H1 (cell line): ENCODE data around the gene G6PC1. TPM values are rescaled to one million over a fixed set of nuclear protein-coding genes. Genes with fewer than 3 reads are reported as not detected.

Experiments
- CTCF ChIA-PET: fragments of 300-600 bp; sonication (Branson Sonifier 250); formaldehyde crosslinking; loops from one replicate; lab custom pipeline; 2021; ENCODE audit not compliant: partially characterized antibody; lab: Charles Lee
- POLR2A ChIA-PET: fragments of 300-600 bp; sonication (Branson Sonifier 250); formaldehyde crosslinking; loops from one replicate; lab custom pipeline; 2021; ENCODE audit warnings: inconsistent platforms; ENCODE audit not compliant: partially characterized antibody; lab: Charles Lee
- DNase-seq, 2 experiments: peaks; one replicate each; pipeline versions ENCODE4 v3.0.0 to v3.0.0-alpha.2; 2010 to 2022; ENCODE audit warnings: low spot score in 2 of 2, low read depth in 1 of 2, mixed read lengths in 1 of 2
- FAIRE-seq: peaks from 2 replicates; lab custom pipeline; 2011; peaks lifted over from hg19 to GRCh38; lab: Jason Lieb, UNC
- H2AFZ ChIP-seq: 2 replicates; pipeline ENCODE4 v1.8.1; 2012; ENCODE audit warnings: low read length, inconsistent platforms
- H2AK5ac ChIP-seq: 2 replicates; pipeline ENCODE4 v1.6.1; 2013; ENCODE audit warnings: low read depth, low read length
- H2BK120ac ChIP-seq: replicated peaks from 2 replicates; pipeline ENCODE3; 2013; ENCODE audit warnings: low read depth, low read length, inconsistent platforms
- H2BK12ac ChIP-seq: 2 replicates; pipeline ENCODE4 v1.6.1; 2013; ENCODE audit warnings: low read depth, low read length
- H2BK15ac ChIP-seq: 2 replicates; pipeline ENCODE4 v1.6.1; 2013; ENCODE audit warnings: low read length
- H2BK20ac ChIP-seq: 2 replicates; pipeline ENCODE4 v1.6.1; 2013; ENCODE audit warnings: low read length
- H2BK5ac ChIP-seq: 2 replicates; pipeline ENCODE4 v1.6.1; 2013; ENCODE audit warnings: low read depth, low read length
- H3K14ac ChIP-seq: 2 replicates; pipeline ENCODE4 v1.6.1; 2013; ENCODE audit warnings: inconsistent platforms; ENCODE audit not compliant: insufficient read length
- H3K18ac ChIP-seq: 2 replicates; pipeline ENCODE4 v1.6.1; 2013; ENCODE audit warnings: low read length; ENCODE audit errors: extremely low read depth
- H3K23ac ChIP-seq: 2 replicates; pipeline ENCODE4 v1.6.1; 2013; ENCODE audit warnings: inconsistent platforms; ENCODE audit not compliant: insufficient read length
- H3K23me2 ChIP-seq: 2 replicates; pipeline ENCODE4 v1.6.1; 2013; ENCODE audit warnings: low read depth, low read length
- H3K27ac ChIP-seq: 2 replicates; pipeline ENCODE4 v1.6.1; 2011; ENCODE audit warnings: low read depth, low read length, inconsistent platforms
- H3K27me3 ChIP-seq, 4 experiments: replicated peaks in 1 of 4; 1 replicate in 1 of 4; 2 replicates in 3 of 4; pipeline versions ENCODE4 v1.6.1 to v1.8.1; 2011 to 2013; ENCODE audit warnings: low read length in 3 of 4, mild to moderate bottlenecking in 3 of 4, inconsistent platforms in 2 of 4, mixed read lengths in 2 of 4, moderate library complexity in 1 of 4; ENCODE audit not compliant: control insufficient read depth in 3 of 4, insufficient read depth in 3 of 4; ENCODE audit errors: extremely low read depth in 1 of 4
- H3K36me3 ChIP-seq, 4 experiments: 2 replicates each; pipeline versions ENCODE4 v1.6.1 to v1.8.1; 2011 to 2013; ENCODE audit warnings: mild to moderate bottlenecking in 4 of 4, low read length in 3 of 4, moderate library complexity in 2 of 4, control low read depth in 1 of 4, inconsistent platforms in 1 of 4; ENCODE audit not compliant: insufficient read depth in 4 of 4, control insufficient read depth in 2 of 4
- H3K4ac ChIP-seq: replicated peaks from 2 replicates; pipeline ENCODE3; 2013; ENCODE audit warnings: low read length, low read depth, mixed read lengths, inconsistent platforms; ENCODE audit not compliant: insufficient read length
- H3K4me1 ChIP-seq, 4 experiments: replicated peaks in 1 of 4; 1 replicate in 1 of 4; 2 replicates in 3 of 4; pipeline versions ENCODE4 v1.6.1 to v1.8.1; 2011 to 2013; ENCODE audit warnings: low read length in 3 of 4, inconsistent platforms in 2 of 4, mixed read lengths in 1 of 4; ENCODE audit not compliant: insufficient read depth in 4 of 4, control insufficient read depth in 3 of 4
- H3K4me2 ChIP-seq, 2 experiments: 2 replicates each; pipeline versions ENCODE4 v1.6.1 to v1.8.1; 2011 to 2013; ENCODE audit warnings: low read depth in 2 of 2, low read length in 2 of 2, control low read depth in 1 of 2, inconsistent platforms in 1 of 2, mild to moderate bottlenecking in 1 of 2; ENCODE audit not compliant: insufficient read depth in 1 of 2
- H3K4me3 ChIP-seq, 4 experiments: fragments of 200-600, 300-600 bp in 1 of 4; sonication (generic), shearing (Covaris generic), sonication (Bioruptor Twin) in 1 of 4; 2 replicates each; pipeline versions ENCODE4 v1.5.1 to v1.8.1; 2011 to 2016; ENCODE audit warnings: low read length in 4 of 4, low read depth in 3 of 4, control low read depth in 2 of 4, inconsistent platforms in 2 of 4, mild to moderate bottlenecking in 2 of 4, mixed read lengths in 1 of 4, moderate library complexity in 1 of 4; ENCODE audit not compliant: insufficient read depth in 2 of 4; ENCODE audit errors: extremely low read depth in 1 of 4
- H3K56ac ChIP-seq: replicated peaks from 2 replicates; pipeline ENCODE3; 2013; ENCODE audit warnings: low read depth, mild to moderate bottlenecking, mixed read lengths, low read length, inconsistent platforms; ENCODE audit not compliant: insufficient read length
- H3K79me1 ChIP-seq: 2 replicates; pipeline ENCODE4 v1.6.1; 2013; ENCODE audit warnings: low read depth, low read length, control low read depth
- H3K79me2 ChIP-seq, 2 experiments: 2 replicates each; pipeline versions ENCODE4 v1.6.1 to v1.8.1; 2012 to 2013; ENCODE audit warnings: low read length in 2 of 2, mild to moderate bottlenecking in 2 of 2, inconsistent platforms in 1 of 2; ENCODE audit not compliant: insufficient read depth in 2 of 2, control insufficient read depth in 1 of 2
- H3K9ac ChIP-seq, 4 experiments: replicated peaks in 1 of 4; 1 replicate in 1 of 4; 2 replicates in 3 of 4; pipeline versions ENCODE4 v1.6.1 to v1.8.1; 2011 to 2013; ENCODE audit warnings: low read depth in 3 of 4, low read length in 3 of 4, control low read depth in 2 of 4, mild to moderate bottlenecking in 2 of 4, moderate library complexity in 2 of 4, inconsistent platforms in 1 of 4; ENCODE audit errors: extremely low read depth in 1 of 4
- H3K9me3 ChIP-seq, 2 experiments: 2 replicates each; pipeline versions ENCODE4 v1.6.1 to v1.8.1; 2012 to 2013; ENCODE audit warnings: mild to moderate bottlenecking in 2 of 2, moderate library complexity in 2 of 2, control low read depth in 1 of 2, inconsistent platforms in 1 of 2, low read depth in 1 of 2, low read length in 1 of 2, mixed read lengths in 1 of 2; ENCODE audit not compliant: insufficient read depth in 2 of 2
- H4K20me1 ChIP-seq, 2 experiments: replicated peaks in 1 of 2; 2 replicates each; pipeline versions ENCODE3 to v1.8.1; 2011 to 2013; ENCODE audit warnings: inconsistent platforms in 2 of 2, low read length in 2 of 2, mild to moderate bottlenecking in 1 of 2; ENCODE audit not compliant: insufficient read depth in 2 of 2, control insufficient read depth in 1 of 2
- H4K5ac ChIP-seq: 2 replicates; pipeline ENCODE4 v1.6.1; 2013; ENCODE audit warnings: low read length, low read depth, mixed read lengths, inconsistent platforms; ENCODE audit not compliant: insufficient read length
- H4K8ac ChIP-seq: 2 replicates; pipeline ENCODE4 v1.8.0; 2013; ENCODE audit warnings: mild to moderate bottlenecking, moderate library complexity, low read length, inconsistent platforms; ENCODE audit not compliant: insufficient read depth; ENCODE audit errors: extremely low read depth
- H4K91ac ChIP-seq: replicated peaks from 2 replicates; pipeline ENCODE3; 2013; ENCODE audit warnings: low read length, mixed read lengths, inconsistent platforms; ENCODE audit not compliant: insufficient read length
- ASH2L ChIP-seq: fragments of 200-600, 300-600 bp; sonication (generic); IDR thresholded peaks from one replicate; pipeline ENCODE4 v1.7.1; 2017; ENCODE audit warnings: low read length
- CHD2 ChIP-seq: IDR thresholded peaks from 2 replicates; pipeline ENCODE4 v1.6.1; 2012; ENCODE audit warnings: low read length, improper control_type of control experiment
- GABPA ChIP-seq: IDR thresholded peaks from 2 replicates; pipeline ENCODE4 v1.6.1; 2011; ENCODE audit warnings: mild to moderate bottlenecking, low read length, moderate library complexity, borderline replicate concordance; ENCODE audit not compliant: insufficient read depth
- HDAC6 ChIP-seq: IDR thresholded peaks from one replicate; pipeline ENCODE4 v1.7.1; 2012; ENCODE audit warnings: low read depth, mild to moderate bottlenecking, inconsistent platforms, low read length, moderate library complexity
- NRF1 ChIP-seq: IDR thresholded peaks from 2 replicates; pipeline ENCODE4 v1.6.1; 2011; ENCODE audit warnings: mild to moderate bottlenecking, low read depth, low read length, improper control_type of control experiment
- PHF8 ChIP-seq: fragments of 200-600 bp; sonication (generic); conservative IDR thresholded peaks from 2 replicates; pipeline ENCODE4 v1.7.1; 2012; ENCODE audit warnings: low read depth, mild to moderate bottlenecking, inconsistent platforms, low read length, moderate library complexity
- POU5F1 ChIP-seq: IDR thresholded peaks from 2 replicates; pipeline ENCODE4 v1.6.1; 2011; ENCODE audit warnings: low read depth, mild to moderate bottlenecking, low read length, moderate library complexity
- YY1 ChIP-seq: IDR thresholded peaks from 2 replicates; pipeline ENCODE4 v1.6.1; 2011; ENCODE audit warnings: low read depth, mild to moderate bottlenecking, low read length
- WGBS, 2 experiments: shearing (Covaris generic) in 1 of 2; methylation state at CpG; one replicate each; pipeline versions ENCODE4 v1.1.6 to v1.1.7; 2013 to 2015; ENCODE audit warnings: low lambda C conversion rate in 2 of 2, mixed read lengths in 2 of 2, inconsistent platforms in 1 of 2, low coverage in 1 of 2, missing lambda C conversion rate in 1 of 2; ENCODE audit not compliant: insufficient replicate concordance in 2 of 2, insufficient coverage in 1 of 2, insufficient read length in 1 of 2; ENCODE audit errors: extremely low coverage in 1 of 2, missing lambda C conversion rate in 1 of 2; 5-methylcytosine and 5-hydroxymethylcytosine counted together
- polyA plus RNA-seq, 7 experiments: library from polyadenylated mRNA; depleted of rRNA in 3 of 7; stranded (reverse) in 5 of 7; unstranded in 2 of 7; fragments of >200 nt in 5 of 7; fragments of 200-250 nt in 2 of 7; gene quantifications; 1 replicate in 5 of 7; 2 replicates in 1 of 7; 4 replicates in 1 of 7; pipeline versions ENCODE4 v1.2.1 to v1.2.3, GENCODE V29; 2011 to 2013; ENCODE audit warnings: missing spikeins in 2 of 7, mixed read lengths in 2 of 7
- total RNA-seq: library from RNA; stranded (reverse); fragmentation: NEBNext Ultra II Directional; extraction: Animal tissue kit (Norgen Biotek cat#: 25700); gene quantifications from 2 replicates; pipeline ENCODE4 v1.2.1, GENCODE V29; 2021
- TF ChIP-seq, protein P1 (sequence below), 3 experiments: IDR thresholded peaks; 1 replicate in 2 of 3; 2 replicates in 1 of 3; pipeline versions ENCODE4 v1.5.1 to v1.6.1; 2011; ENCODE audit warnings: low read length in 3 of 3, mild to moderate bottlenecking in 3 of 3, inconsistent platforms in 2 of 3, low read depth in 1 of 3, moderate library complexity in 1 of 3; ENCODE audit not compliant: insufficient read depth in 1 of 3; ENCODE audit errors: control extremely low read depth in 1 of 3

G6PC1 gene
- total and polyA plus RNA-seq, 2 of the 8 experiments (the other 6 are each of a cell fraction or from before 2014, with no cell fraction given), result 0.02 TPM; not detected in 1

DNA sequence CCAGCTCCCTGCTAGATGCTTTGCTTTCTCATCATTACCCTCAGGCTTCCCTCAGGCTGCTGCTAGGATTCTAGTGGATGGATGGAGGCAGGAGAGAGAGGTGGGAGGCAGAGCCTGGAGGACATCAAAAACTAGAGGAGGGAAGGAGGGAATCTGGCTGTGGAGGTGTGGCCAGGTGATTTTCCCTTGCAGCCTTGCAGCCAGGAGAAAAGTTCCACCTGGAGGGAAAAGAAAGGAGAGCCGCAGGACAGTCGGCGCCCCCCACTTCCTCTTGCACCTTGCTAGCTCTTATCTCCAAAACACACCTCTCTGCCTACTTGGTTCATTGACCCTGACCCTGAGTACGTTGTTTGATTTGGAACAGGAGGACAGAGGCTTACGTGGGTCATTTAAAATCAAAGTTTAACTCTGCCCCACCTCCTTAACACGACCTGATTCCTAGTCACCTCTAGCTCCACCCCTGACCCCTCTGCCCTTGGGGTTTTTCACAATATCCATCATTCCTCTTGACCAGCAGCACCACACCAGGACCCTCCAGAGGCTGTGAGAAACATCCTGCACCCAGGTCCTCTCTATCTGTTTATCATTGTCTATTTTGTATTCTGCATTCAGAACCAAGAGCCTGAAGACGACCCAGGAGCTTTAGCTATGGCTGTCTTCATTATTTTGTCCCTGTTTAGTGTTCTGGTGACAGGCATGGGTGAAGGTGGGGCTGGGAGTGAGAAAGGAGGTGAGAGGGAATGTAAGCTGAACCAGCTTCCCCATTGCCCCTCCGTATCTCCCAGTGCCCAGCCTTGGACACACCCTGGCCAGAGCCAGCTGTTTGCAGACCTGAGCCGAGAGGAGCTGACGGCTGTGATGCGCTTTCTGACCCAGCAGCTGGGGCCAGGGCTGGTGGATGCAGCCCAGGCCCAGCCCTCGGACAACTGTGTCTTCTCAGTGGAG lies 33.7 kb upstream of the G6PC1 start:
- Histone ChIP-seq H4K5ac (no peak overlapping the region), H3K18ac (no peak overlapping the region), H3K4me2 (no peak overlapping the region), H2AFZ (no peak overlapping the region), H3K9me3 (peaks cover 2 to 10% of the 10 kb centered on the region in 2 experiments; a peak in 1 of 4 replicates), H2BK5ac (no peak overlapping the region), H2BK120ac (no peak overlapping the region), H3K23me2 (no peaks in the 10 kb centered on the region), H4K8ac (no peak overlapping the region), H2AK5ac (no peak overlapping the region), H3K27ac (no peak overlapping the region), H3K9ac (no peak overlapping the region), H3K4ac (no peak overlapping the region), H4K20me1 (no peaks in the 10 kb centered on the region), H3K27me3 (no peaks in the 10 kb centered on the region), H3K79me2 (no peaks in the 10 kb centered on the region), H2BK15ac (no peak overlapping the region), H3K4me3 (no peak overlapping the region), H3K56ac (no peak overlapping the region), H4K91ac (no peak overlapping the region), H2BK12ac (no peak overlapping the region), H2BK20ac (no peak overlapping the region), H3K4me1 (no peaks in the 10 kb centered on the region), H3K14ac (no peak overlapping the region), H3K36me3 (no peaks in the 10 kb centered on the region), H3K79me1 (no peaks in the 10 kb centered on the region), H3K23ac (no peak overlapping the region)
- 90% methylated on average over 11 of the region's 12 CpGs; no CpG with 5 or more reads in 1 of the 2 experiments for WGBS, 2 experiments
- DNase-seq (no peak), FAIRE-seq (no peak)
- ChIA-PET CTCF (interaction anchor here (1.1 to 2.3 kb wide), 4 partner anchors 23 to 71 kb away, joined by 4 to 10 read pairs (median 6); partner anchors contain the start of gene AOC2), POLR2A (interaction anchor here (1.1 to 1.5 kb wide), 3 partner anchors 21 to 131 kb away, joined by 3 to 5 read pairs (median 4); partner anchors contain the start of gene RPL27)
- TF ChIP-seq HDAC6 (no peak), NRF1 (no peak), CHD2 (no peak), POU5F1 (no peak), YY1 (no peak), PHF8 (no peak), ASH2L (no peak), GABPA (no peak)
- TF ChIP-seq, protein P1, sequence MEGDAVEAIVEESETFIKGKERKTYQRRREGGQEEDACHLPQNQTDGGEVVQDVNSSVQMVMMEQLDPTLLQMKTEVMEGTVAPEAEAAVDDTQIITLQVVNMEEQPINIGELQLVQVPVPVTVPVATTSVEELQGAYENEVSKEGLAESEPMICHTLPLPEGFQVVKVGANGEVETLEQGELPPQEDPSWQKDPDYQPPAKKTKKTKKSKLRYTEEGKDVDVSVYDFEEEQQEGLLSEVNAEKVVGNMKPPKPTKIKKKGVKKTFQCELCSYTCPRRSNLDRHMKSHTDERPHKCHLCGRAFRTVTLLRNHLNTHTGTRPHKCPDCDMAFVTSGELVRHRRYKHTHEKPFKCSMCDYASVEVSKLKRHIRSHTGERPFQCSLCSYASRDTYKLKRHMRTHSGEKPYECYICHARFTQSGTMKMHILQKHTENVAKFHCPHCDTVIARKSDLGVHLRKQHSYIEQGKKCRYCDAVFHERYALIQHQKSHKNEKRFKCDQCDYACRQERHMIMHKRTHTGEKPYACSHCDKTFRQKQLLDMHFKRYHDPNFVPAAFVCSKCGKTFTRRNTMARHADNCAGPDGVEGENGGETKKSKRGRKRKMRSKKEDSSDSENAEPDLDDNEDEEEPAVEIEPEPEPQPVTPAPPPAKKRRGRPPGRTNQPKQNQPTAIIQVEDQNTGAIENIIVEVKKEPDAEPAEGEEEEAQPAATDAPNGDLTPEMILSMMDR (IDR thresholded peaks at IDR 0.05; ENCODE audit: control extremely low read depth in 1 of 3, insufficient read depth in 1 of 3, low read depth in 1 of 3, low read length in 3 of 3), result no peak
